ENCODE measurements around the gene FAM149A. TPM values are rescaled to one million over a fixed set of nuclear protein-coding genes. Genes with fewer than 3 reads are reported as not detected.
A peak's percentile ranks its signal among the peaks of the same experiment; 100 is the strongest.

The FAM149A gene
- total RNA-seq, 1 experiment from 2014 or later: 6.6 TPM

DNA sequence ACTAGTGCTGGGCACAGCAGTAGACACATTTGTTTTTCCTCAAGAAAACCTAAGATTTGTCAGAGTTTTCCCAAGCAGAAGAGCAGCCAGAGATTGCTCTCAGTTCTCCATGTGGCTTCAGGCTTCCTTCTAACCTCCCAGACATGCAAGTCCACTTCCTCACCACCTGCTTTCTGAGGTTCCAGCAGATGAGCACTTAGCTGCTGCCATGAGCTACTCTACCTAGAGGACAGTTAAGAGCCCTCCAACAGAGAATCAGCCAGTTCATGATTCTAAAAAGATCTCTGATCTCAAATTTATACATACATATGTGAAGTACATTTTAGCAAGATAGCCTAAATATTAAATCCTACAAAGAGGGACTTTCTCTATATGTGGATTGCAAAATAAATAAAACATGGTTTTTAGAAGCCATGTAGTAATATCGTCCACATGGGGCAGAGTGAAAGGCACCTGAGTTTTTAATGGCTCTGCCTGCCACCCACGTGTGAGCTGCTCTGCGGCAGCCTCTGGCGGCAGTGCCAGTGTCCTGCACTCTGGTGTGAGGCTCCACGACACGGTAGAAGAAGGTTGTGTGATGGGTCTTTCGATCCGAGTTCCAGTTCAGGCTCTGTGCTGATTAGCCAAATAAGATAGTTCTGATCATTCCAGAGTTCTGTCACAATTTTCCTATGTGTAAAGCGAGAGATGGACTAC, 97.2 kb downstream of the FAM149A start:
- Mint-ChIP-seq H3K36me3 (ENCODE audit: insufficient read depth, unreplicated experiment) (peaks cover 12% of the 10 kb centered on the region), H3K27ac (ENCODE audit: unreplicated experiment) (no peak overlapping the region), H3K4me3 (ENCODE audit: unreplicated experiment) (no peak overlapping the region), H3K27me3 (ENCODE audit: insufficient read depth, unreplicated experiment) (peaks cover 5% of the 10 kb centered on the region), H3K4me1 (ENCODE audit: low read depth, unreplicated experiment) (peaks cover 18% of the 10 kb centered on the region), H3K9me3 (ENCODE audit: unreplicated experiment) (no peaks in the 10 kb centered on the region)
- Histone ChIP-seq H3K4me1 (no peaks in the 10 kb centered on the region; the same call in 1 of the 2 replicates), H3K36me3 (ENCODE audit: control insufficient read depth, insufficient read depth, low read length) (no peaks in the 10 kb centered on the region), H3K9me3 (no peaks in the 10 kb centered on the region), H3K27me3 (replicated peaks; ENCODE audit: control insufficient read depth, insufficient read depth, low read length) (no peaks in the 10 kb centered on the region), H3K4me3 (ENCODE audit: low read depth, low read length) (no peak overlapping the region)
- no TSS peak for BruUV-seq (replicated peaks)
- DNase-seq: peak; percentile 68 to 71
- POLR2A ChIA-PET: no interaction called here
- TF ChIP-seq, protein P1, sequence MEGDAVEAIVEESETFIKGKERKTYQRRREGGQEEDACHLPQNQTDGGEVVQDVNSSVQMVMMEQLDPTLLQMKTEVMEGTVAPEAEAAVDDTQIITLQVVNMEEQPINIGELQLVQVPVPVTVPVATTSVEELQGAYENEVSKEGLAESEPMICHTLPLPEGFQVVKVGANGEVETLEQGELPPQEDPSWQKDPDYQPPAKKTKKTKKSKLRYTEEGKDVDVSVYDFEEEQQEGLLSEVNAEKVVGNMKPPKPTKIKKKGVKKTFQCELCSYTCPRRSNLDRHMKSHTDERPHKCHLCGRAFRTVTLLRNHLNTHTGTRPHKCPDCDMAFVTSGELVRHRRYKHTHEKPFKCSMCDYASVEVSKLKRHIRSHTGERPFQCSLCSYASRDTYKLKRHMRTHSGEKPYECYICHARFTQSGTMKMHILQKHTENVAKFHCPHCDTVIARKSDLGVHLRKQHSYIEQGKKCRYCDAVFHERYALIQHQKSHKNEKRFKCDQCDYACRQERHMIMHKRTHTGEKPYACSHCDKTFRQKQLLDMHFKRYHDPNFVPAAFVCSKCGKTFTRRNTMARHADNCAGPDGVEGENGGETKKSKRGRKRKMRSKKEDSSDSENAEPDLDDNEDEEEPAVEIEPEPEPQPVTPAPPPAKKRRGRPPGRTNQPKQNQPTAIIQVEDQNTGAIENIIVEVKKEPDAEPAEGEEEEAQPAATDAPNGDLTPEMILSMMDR (IDR thresholded peaks at IDR 0.05; ENCODE audit: insufficient read depth in 1 of 2, low read depth in 1 of 2, low read length in 1 of 2, severe bottlenecking in 1 of 2, unreplicated experiment in 1 of 2): peak; percentile 77 to 86
- CTCF ChIA-PET: interaction anchor here (1.0 to 1.3 kb wide), 3 partner anchors 64 to 134 kb away, joined by 3 to 9 read pairs (median 3); partner anchors contain the start of gene TLR3
- intact Hi-C loops (cut with micrococcal nuclease; ENCODE audit: unreplicated experiment): loop anchor here (1.0 kb wide), 2 partner anchors 11 to 133 kb away; no protein-coding TSS in a partner anchor

DNA sequence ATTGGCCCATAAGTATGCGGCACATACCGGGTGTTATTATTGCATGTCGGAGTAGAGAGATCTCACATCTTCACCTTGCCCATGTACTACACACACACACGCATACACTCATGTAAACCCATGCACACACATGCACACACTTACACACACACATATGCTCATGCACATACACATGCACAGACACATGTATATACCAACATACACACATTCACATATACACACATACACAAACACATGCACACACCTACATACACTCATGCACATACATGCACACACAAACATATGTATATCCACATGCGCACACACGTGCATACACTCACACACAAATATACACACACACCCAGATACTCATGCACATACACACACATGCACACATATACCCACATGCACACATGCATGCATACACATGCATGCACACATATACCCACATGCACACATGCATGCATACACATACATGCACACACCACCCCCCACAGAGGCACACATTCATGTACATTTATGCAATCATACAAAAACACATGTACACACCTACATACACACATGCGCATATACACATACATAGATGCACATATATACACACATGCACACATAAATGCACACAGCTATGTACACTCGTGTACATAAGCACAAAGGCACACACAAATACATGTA, 98.1 kb downstream of the FAM149A start:
- intact Hi-C loops (cut with micrococcal nuclease; ENCODE audit: unreplicated experiment): no loop called here
- no peaks in the 10 kb centered on the region for H3K27me3 ChIP-seq (replicated peaks; ENCODE audit: control insufficient read depth, insufficient read depth, low read length)
- CTCF ChIA-PET: interaction anchor here (1.0 to 1.3 kb wide), 3 partner anchors 65 to 134 kb away, joined by 3 to 9 read pairs (median 3); partner anchors contain the start of gene TLR3
- H3K9me3 ChIP-seq: no peaks in the 10 kb centered on the region
- POLR2A ChIA-PET: no interaction called here
- no peak overlapping the region for H3K4me3 ChIP-seq (ENCODE audit: low read depth, low read length)
- no peaks in the 10 kb centered on the region for H3K9me3 Mint-ChIP-seq (ENCODE audit: unreplicated experiment)
- TF ChIP-seq, protein P1 (IDR thresholded peaks at IDR 0.05; ENCODE audit: insufficient read depth in 1 of 2, low read depth in 1 of 2, low read length in 1 of 2, severe bottlenecking in 1 of 2, unreplicated experiment in 1 of 2): no peak
- H3K4me1 ChIP-seq: no peaks in the 10 kb centered on the region; the same call in 1 of the 2 replicates
- no peaks in the 10 kb centered on the region for H3K36me3 ChIP-seq (ENCODE audit: control insufficient read depth, insufficient read depth, low read length)
- peaks cover 12% of the 10 kb centered on the region for H3K36me3 Mint-ChIP-seq (ENCODE audit: insufficient read depth, unreplicated experiment)
- DNase-seq: no peak
- no peak overlapping the region for H3K27ac Mint-ChIP-seq (ENCODE audit: unreplicated experiment)
- H3K27me3 Mint-ChIP-seq (ENCODE audit: insufficient read depth, unreplicated experiment): no peaks in the 10 kb centered on the region
- no peak overlapping the region for H3K4me3 Mint-ChIP-seq (ENCODE audit: unreplicated experiment)
- H3K4me1 Mint-ChIP-seq (ENCODE audit: low read depth, unreplicated experiment): peaks cover 18% of the 10 kb centered on the region
- no TSS peak for BruUV-seq (replicated peaks)

DNA sequence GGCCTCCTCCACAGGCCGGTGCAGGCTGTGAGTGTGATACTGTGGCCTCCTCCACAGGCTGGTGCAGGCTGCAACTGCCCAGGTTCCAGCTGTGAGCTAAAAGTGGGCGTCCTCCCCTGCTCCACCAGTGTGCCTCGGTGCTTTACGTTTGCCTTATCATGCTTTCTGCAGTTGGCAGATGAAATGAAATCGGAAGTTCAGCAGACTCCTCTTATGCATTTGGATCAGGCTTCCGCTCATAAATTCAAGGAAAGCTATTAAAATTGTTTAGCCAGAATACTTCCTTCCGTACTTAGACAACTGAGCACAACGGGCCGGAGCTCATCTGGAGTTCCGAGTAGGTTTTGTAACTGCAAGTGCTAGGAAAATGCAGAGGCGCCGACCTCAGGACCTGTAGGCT, 98.9 kb downstream of the FAM149A start:
- no peaks in the 10 kb centered on the region for H3K9me3 Mint-ChIP-seq (ENCODE audit: unreplicated experiment)
- intact Hi-C loops (cut with micrococcal nuclease; ENCODE audit: unreplicated experiment): no loop called here
- H3K4me3 Mint-ChIP-seq (ENCODE audit: unreplicated experiment): no peak overlapping the region
- no peak overlapping the region for H3K27ac Mint-ChIP-seq (ENCODE audit: unreplicated experiment)
- no peaks in the 10 kb centered on the region for H3K9me3 ChIP-seq
- ChIA-PET CTCF (no interaction called here), POLR2A (no interaction called here)
- H3K27me3 Mint-ChIP-seq (ENCODE audit: insufficient read depth, unreplicated experiment): no peaks in the 10 kb centered on the region
- no peaks in the 10 kb centered on the region for H3K27me3 ChIP-seq (replicated peaks; ENCODE audit: control insufficient read depth, insufficient read depth, low read length)
- H3K4me1 ChIP-seq: no peaks in the 10 kb centered on the region; the same call in 1 of the 2 replicates
- H3K36me3 ChIP-seq (ENCODE audit: control insufficient read depth, insufficient read depth, low read length): no peaks in the 10 kb centered on the region
- H3K36me3 Mint-ChIP-seq (ENCODE audit: insufficient read depth, unreplicated experiment): peaks cover 12% of the 10 kb centered on the region
- no peak overlapping the region for H3K4me3 ChIP-seq (ENCODE audit: low read depth, low read length)
- no TSS peak for BruUV-seq (replicated peaks)
- peaks cover 18% of the 10 kb centered on the region for H3K4me1 Mint-ChIP-seq (ENCODE audit: low read depth, unreplicated experiment)
- DNase-seq: no peak
- TF ChIP-seq, protein P1 (IDR thresholded peaks at IDR 0.05; ENCODE audit: insufficient read depth in 1 of 2, low read depth in 1 of 2, low read length in 1 of 2, severe bottlenecking in 1 of 2, unreplicated experiment in 1 of 2): no peak
